DOHH2 (cell line): ENCODE results near the gene RACGAP1.

Experiments used
- H3F3A ChIP-seq: fragments of 200-600 bp; sonication (generic), shearing (Covaris generic); 2 replicates; pipeline ENCODE4 v1.6.0; 2016; ENCODE audit warnings: antibody characterized with exemption, mild to moderate bottlenecking; ENCODE audit not compliant: control insufficient read depth, insufficient read depth
- H3K27ac ChIP-seq: fragments of 200-600 bp; sonication (generic); 2 replicates; pipeline ENCODE4 v1.5.1; 2014; ENCODE audit warnings: low read depth, mild to moderate bottlenecking, low read length, moderate library complexity
- H3K27me3 ChIP-seq: fragments of 200-600 bp; sonication (generic); 2 replicates; pipeline ENCODE4 v1.6.1; 2014; ENCODE audit warnings: mild to moderate bottlenecking, low read length, mixed read lengths; ENCODE audit not compliant: control insufficient read depth
- H3K36me3 ChIP-seq: fragments of 200-600 bp; sonication (generic); 2 replicates; pipeline ENCODE4 v1.6.1; 2014; ENCODE audit warnings: mild to moderate bottlenecking, low read length, moderate library complexity, mixed read lengths; ENCODE audit not compliant: control insufficient read depth
- H3K4me1 ChIP-seq: fragments of 200-600 bp; sonication (generic); 2 replicates; pipeline ENCODE4 v1.6.1; 2014; ENCODE audit warnings: mild to moderate bottlenecking, low read length, mixed read lengths; ENCODE audit not compliant: control insufficient read depth
- H3K4me2 ChIP-seq: fragments of 200-600 bp; sonication (generic); 2 replicates; pipeline ENCODE4 v1.6.0; 2014; ENCODE audit warnings: mild to moderate bottlenecking, low read length, moderate library complexity
- H3K4me3 ChIP-seq: fragments of 200-600 bp; sonication (generic); 2 replicates; pipeline ENCODE4 v1.5.1; 2014; ENCODE audit warnings: mild to moderate bottlenecking, low read length, mixed read lengths
- H3K79me2 ChIP-seq: fragments of 200-600 bp; sonication (generic); 2 replicates; pipeline ENCODE4 v1.6.1; 2014; ENCODE audit warnings: mild to moderate bottlenecking, low read length, mixed read lengths; ENCODE audit not compliant: control insufficient read depth
- H3K9me2 ChIP-seq: fragments of 200-600 bp; sonication (generic); replicated peaks from 2 replicates; pipeline ENCODE4 v1.6.1; 2014; ENCODE audit warnings: mild to moderate bottlenecking, low read length, mixed read lengths; ENCODE audit not compliant: control insufficient read depth
- H3K9me3 ChIP-seq: fragments of 200-600 bp; sonication (generic); 2 replicates; pipeline ENCODE4 v1.6.1; 2014; ENCODE audit warnings: antibody characterized with exemption, low read length, mixed read lengths; ENCODE audit not compliant: control insufficient read depth, insufficient read depth
- H4K20me1 ChIP-seq: fragments of 200-600 bp; sonication (generic); 2 replicates; pipeline ENCODE4 v1.6.0; 2014; ENCODE audit warnings: low read depth, mild to moderate bottlenecking, antibody characterized with exemption, low read length, moderate library complexity; ENCODE audit not compliant: control insufficient read depth, insufficient read depth
- CTCF ChIP-seq: fragments of 200-600 bp; sonication (generic); IDR thresholded peaks from one replicate; pipeline ENCODE4 v1.5.1; 2014; ENCODE audit warnings: antibody characterized with exemption, mild to moderate bottlenecking, low read depth, low read length; ENCODE audit not compliant: poor library complexity, severe bottlenecking
- EZH2phosphoT487 ChIP-seq: fragments of 200-600 bp; sonication (generic); IDR thresholded peaks from 2 replicates; pipeline ENCODE4 v1.6.1; 2017; ENCODE audit warnings: borderline replicate concordance, mild to moderate bottlenecking, antibody characterized with exemption, low read length, moderate library complexity, mixed read lengths

Gene RACGAP1

GRCh38 chr12:50052544-50052943 lies 27.2 kb upstream of the RACGAP1 start:
- no peak overlapping the region for H3K4me3 ChIP-seq
- no peak for TF ChIP-seq CTCF
- TF ChIP-seq EZH2phosphoT487 = no peak
- H3K9me3 ChIP-seq = no peaks in the 10 kb centered on the region
- H3K27me3 ChIP-seq = peaks cover 54% of the 10 kb centered on the region
- H3K27ac ChIP-seq = no peak overlapping the region
- H3K79me2 ChIP-seq = no peaks in the 10 kb centered on the region
- peaks cover 21% of the 10 kb centered on the region for H3K4me1 ChIP-seq
- no peak overlapping the region for H3K4me2 ChIP-seq
- H3F3A ChIP-seq = no peaks in the 10 kb centered on the region
- H3K9me2 ChIP-seq = no peaks in the 10 kb centered on the region
- H4K20me1 ChIP-seq = 0 out of 2 replicates have a peak, but pooled peaks cover 4% of the 10 kb centered on the region
- H3K36me3 ChIP-seq = no peaks in the 10 kb centered on the region

GRCh38 chr12:50051101-50051806 lies 26.0 kb upstream of the RACGAP1 start:
- no peak overlapping the region for H3K4me2 ChIP-seq
- 0 out of 2 replicates have a peak, but pooled peaks cover under 1% of the 10 kb centered on the region for H4K20me1 ChIP-seq
- H3K79me2 ChIP-seq = no peaks in the 10 kb centered on the region
- no peak overlapping the region for H3K27ac ChIP-seq
- H3F3A ChIP-seq = no peaks in the 10 kb centered on the region
- H3K4me1 ChIP-seq = peaks cover 9% of the 10 kb centered on the region
- H3K9me3 ChIP-seq = no peaks in the 10 kb centered on the region
- no peaks in the 10 kb centered on the region for H3K9me2 ChIP-seq
- H3K36me3 ChIP-seq = no peaks in the 10 kb centered on the region
- no peak overlapping the region for H3K4me3 ChIP-seq
- H3K27me3 ChIP-seq = peaks cover 41% of the 10 kb centered on the region
- TF ChIP-seq CTCF (no peak), EZH2phosphoT487 (no peak)

- Histone ChIP-seq H3K4me2 (no peak overlapping the region), H4K20me1 (no peaks in the 10 kb centered on the region), H3K27me3 (peaks cover 38% of the 10 kb centered on the region), H3K79me2 (no peaks in the 10 kb centered on the region), H3K36me3 (no peaks in the 10 kb centered on the region), H3K27ac (no peak overlapping the region), H3K4me3 (no peak overlapping the region), H3K9me3 (no peaks in the 10 kb centered on the region), H3K9me2 (no peaks in the 10 kb centered on the region), H3K4me1 (peaks cover 2% of the 10 kb centered on the region), H3F3A (no peaks in the 10 kb centered on the region)
- TF ChIP-seq CTCF = no peak
- no peak for TF ChIP-seq EZH2phosphoT487
Observed at GRCh38 chr12:50050410-50051098, 25.3 kb upstream of the RACGAP1 start.
